GM12874 (cell line): ENCODE data around the gene LEFTY2.

Source experiments
- CTCF ChIP-seq: IDR thresholded peaks from 2 replicates; pipeline ENCODE4 v1.5.1; 2011; ENCODE audit warnings: low read depth, mild to moderate bottlenecking, control low read depth, low read length, moderate library complexity; ENCODE audit not compliant: insufficient read depth

Gene LEFTY2

GRCh38 chr1:225918280-225918679 lies 22.7 kb downstream of the LEFTY2 start:
- TF ChIP-seq CTCF = no peak

- no peak for TF ChIP-seq CTCF
Measured at GRCh38 chr1:225917536-225917935, 23.5 kb downstream of the LEFTY2 start.

- no peak for TF ChIP-seq CTCF
Measured at GRCh38 chr1:225917101-225917500, 23.9 kb downstream of the LEFTY2 start.

GRCh38 chr1:225915538-225915991 lies 25.5 kb downstream of the LEFTY2 start:
- no peak for TF ChIP-seq CTCF

- TF ChIP-seq CTCF = no peak
Measured at GRCh38 chr1:225914947-225915346, 26.1 kb downstream of the LEFTY2 start.

GRCh38 chr1:225914391-225914790 lies 26.6 kb downstream of the LEFTY2 start:
- TF ChIP-seq CTCF = no peak

- TF ChIP-seq CTCF = peak; percentile 93
Measured at GRCh38 chr1:225911191-225912130, 29.6 kb downstream of the LEFTY2 start.
